Measurements from ENCODE around the gene OPRM1. TPM values are rescaled to one million over a fixed set of nuclear protein-coding genes. Genes with fewer than 3 reads are reported as not detected.

The OPRM1 gene
- total RNA-seq, 1 experiment from 2014 or later, result not detected

DNA sequence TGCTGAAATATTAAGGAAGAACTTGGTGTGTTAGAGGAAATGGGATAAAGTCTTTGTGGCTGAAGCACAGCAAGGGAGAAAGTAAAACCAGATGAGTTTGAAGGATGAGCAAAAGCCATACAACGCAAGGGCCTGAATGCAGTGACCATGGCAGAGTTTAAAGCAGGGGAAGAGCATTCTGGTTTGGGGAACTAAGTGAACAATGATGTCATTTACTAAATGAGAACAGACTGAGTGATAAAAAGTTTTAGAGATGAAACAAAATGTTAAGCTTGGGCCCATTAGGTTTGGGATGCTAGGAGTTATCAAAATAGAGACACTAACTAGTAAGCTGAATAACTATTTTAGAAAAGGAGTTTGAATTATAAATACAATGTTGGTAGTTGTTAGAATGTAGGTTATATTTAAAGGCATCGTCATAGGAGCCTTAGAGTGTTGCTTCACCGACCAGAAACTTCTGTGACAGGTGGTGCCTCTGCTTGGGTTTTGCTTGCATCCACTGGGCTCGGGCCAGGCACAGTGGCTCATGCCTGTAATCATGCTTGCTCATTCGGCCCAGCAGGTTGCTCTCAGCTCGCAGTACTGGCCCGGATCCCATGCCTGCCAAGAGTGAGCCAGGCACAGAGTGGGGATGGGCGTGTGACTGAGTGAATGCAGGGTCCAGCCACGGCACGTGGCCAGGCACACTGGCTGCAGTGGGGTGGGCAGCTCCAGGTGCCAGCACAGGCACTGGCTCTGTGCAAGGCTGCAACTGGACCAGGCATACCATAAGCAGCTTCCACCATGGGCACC lies 37.4 kb upstream of the OPRM1 start:
- Histone ChIP-seq H3K23me2 (ENCODE audit: insufficient read length, low read depth, low read length, poor library complexity, severe bottlenecking) (no peaks in the 10 kb centered on the region), H4K5ac (ENCODE audit: insufficient read length, low read depth, low read length) (no peak overlapping the region), H3K14ac (ENCODE audit: insufficient read depth, low read length) (no peak overlapping the region; the same call in 1 of the 2 replicates), H3K27me3 (ENCODE audit: insufficient read depth, low read length) (no peaks in the 10 kb centered on the region), H2AK5ac (ENCODE audit: insufficient read length, low read length) (no peak overlapping the region), H4K8ac (replicated peaks; ENCODE audit: insufficient read length, low read depth, low read length) (no peak overlapping the region), H3K4me1 (ENCODE audit: insufficient read depth, low read length) (no peaks in the 10 kb centered on the region; the same call in 1 of the 2 replicates), H2BK20ac (ENCODE audit: low read depth, low read length, poor library complexity, severe bottlenecking) (no peak overlapping the region), H3K9ac (ENCODE audit: extremely low read depth, insufficient read length, low read length) (no peak overlapping the region), H3K4me2 (ENCODE audit: insufficient read depth, insufficient read length, low read length) (no peak overlapping the region), H3K23ac (ENCODE audit: insufficient read length, low read depth, low read length) (no peak overlapping the region), H2BK12ac (ENCODE audit: insufficient read length, low read depth, low read length) (no peak overlapping the region), H3T11ph (ENCODE audit: low read length) (no peak overlapping the region), H3K79me2 (ENCODE audit: insufficient read depth, low read length) (no peaks in the 10 kb centered on the region), H3K79me1 (ENCODE audit: insufficient read depth, low read depth, low read length, poor library complexity, severe bottlenecking) (no peaks in the 10 kb centered on the region), H2BK15ac (ENCODE audit: low read depth, low read length) (no peak overlapping the region), H2BK5ac (ENCODE audit: insufficient read length, low read length) (no peak overlapping the region), H3K27ac (ENCODE audit: insufficient read length, low read depth, low read length) (no peak overlapping the region), H3K18ac (ENCODE audit: insufficient read length, low read depth, low read length) (no peak overlapping the region), H4K91ac (ENCODE audit: insufficient read length, low read depth, low read length) (no peak overlapping the region), H2BK120ac (ENCODE audit: low read depth, low read length, poor library complexity, severe bottlenecking) (no peak overlapping the region), H3K9me3 (ENCODE audit: control insufficient read depth, low read depth, low read length) (no peaks in the 10 kb centered on the region), H3K4ac (ENCODE audit: low read depth, low read length) (no peak overlapping the region), H3K56ac (ENCODE audit: insufficient read length, low read depth, low read length) (no peak overlapping the region), H2AFZ (ENCODE audit: low read length) (no peak overlapping the region), H4K20me1 (ENCODE audit: control insufficient read depth, insufficient read depth, insufficient read length) (no peaks in the 10 kb centered on the region)
- Mint-ChIP-seq H3K27ac (no peak overlapping the region), H3K4me1 (peaks cover 0 to 4% of the 10 kb centered on the region in 2 experiments; a peak in 1 of 4 replicates), H3K27me3 (ENCODE audit: low read depth) (no peaks in the 10 kb centered on the region), H3K4me3 (no peak overlapping the region), H3K36me3 (ENCODE audit: insufficient read depth in 1 of 3, low read depth in 3 of 3) (no peaks in the 10 kb centered on the region), H3K9me3 (peaks cover 3 to 5% of the 10 kb centered on the region in 2 experiments; a peak in 3 of 5 replicates)
- TF ChIP-seq, protein P1, sequence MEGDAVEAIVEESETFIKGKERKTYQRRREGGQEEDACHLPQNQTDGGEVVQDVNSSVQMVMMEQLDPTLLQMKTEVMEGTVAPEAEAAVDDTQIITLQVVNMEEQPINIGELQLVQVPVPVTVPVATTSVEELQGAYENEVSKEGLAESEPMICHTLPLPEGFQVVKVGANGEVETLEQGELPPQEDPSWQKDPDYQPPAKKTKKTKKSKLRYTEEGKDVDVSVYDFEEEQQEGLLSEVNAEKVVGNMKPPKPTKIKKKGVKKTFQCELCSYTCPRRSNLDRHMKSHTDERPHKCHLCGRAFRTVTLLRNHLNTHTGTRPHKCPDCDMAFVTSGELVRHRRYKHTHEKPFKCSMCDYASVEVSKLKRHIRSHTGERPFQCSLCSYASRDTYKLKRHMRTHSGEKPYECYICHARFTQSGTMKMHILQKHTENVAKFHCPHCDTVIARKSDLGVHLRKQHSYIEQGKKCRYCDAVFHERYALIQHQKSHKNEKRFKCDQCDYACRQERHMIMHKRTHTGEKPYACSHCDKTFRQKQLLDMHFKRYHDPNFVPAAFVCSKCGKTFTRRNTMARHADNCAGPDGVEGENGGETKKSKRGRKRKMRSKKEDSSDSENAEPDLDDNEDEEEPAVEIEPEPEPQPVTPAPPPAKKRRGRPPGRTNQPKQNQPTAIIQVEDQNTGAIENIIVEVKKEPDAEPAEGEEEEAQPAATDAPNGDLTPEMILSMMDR (conservative IDR thresholded peaks at IDR 0.05), result no peak
- WGBS (ENCODE audit: extremely low coverage, insufficient read length, low lambda C conversion rate), result 100% methylated on average over 1 of the region's 10 CpGs
- DNase-seq, result no peak

Data from H9 (cell line).